ENCODE data around the gene SARDH. TPM values are rescaled to one million over a fixed set of nuclear protein-coding genes. Genes with fewer than 3 reads are reported as not detected.

Gene SARDH
- polyA plus RNA-seq, 3 donors: not detected

- intact Hi-C loops (cut with micrococcal nuclease): no loop called here
- Histone ChIP-seq H4K20me1 (ENCODE audit: insufficient read depth, low read length) (no peaks in the 10 kb centered on the region), H3K4me1 (ENCODE audit: control insufficient read depth in 1 of 2, insufficient read depth in 2 of 2, low read length in 2 of 2) (no peaks in the 10 kb centered on the region), H3K27me3 (ENCODE audit: control insufficient read depth in 2 of 2, insufficient read depth in 2 of 2, low read length in 2 of 2) (no peaks in the 10 kb centered on the region), H2AFZ (ENCODE audit: insufficient read depth, low read depth, low read length, poor library complexity, severe bottlenecking) (no peak overlapping the region), H3K36me3 (replicated peaks in 1 of 2; ENCODE audit: control insufficient read depth in 1 of 2, insufficient read depth in 2 of 2, low read length in 2 of 2) (no peaks in the 10 kb centered on the region), H3K4me2 (replicated peaks; ENCODE audit: extremely low read depth, low read length, poor library complexity, severe bottlenecking) (no peak overlapping the region), H3K9ac (ENCODE audit: insufficient read depth, low read length, poor library complexity, severe bottlenecking) (no peak overlapping the region), H3K79me2 (ENCODE audit: insufficient read depth, low read length) (no peaks in the 10 kb centered on the region), H3K4me3 (replicated peaks in 1 of 3; ENCODE audit: low read depth in 2 of 3, low read length in 3 of 3) (no peak overlapping the region), H3K27ac (ENCODE audit: low read depth in 1 of 2, low read length in 2 of 2) (no peak overlapping the region), H3K9me3 (replicated peaks in 1 of 2; ENCODE audit: control insufficient read depth in 1 of 2, insufficient read depth in 1 of 2, low read length in 2 of 2) (peaks cover 0 to 11% of the 10 kb centered on the region in 2 donors)
- Mint-ChIP-seq H3K27ac (no peak overlapping the region), H3K36me3 (no peaks in the 10 kb centered on the region), H3K4me3 (no peak overlapping the region), H3K4me1 (no peaks in the 10 kb centered on the region), H3K27me3 (ENCODE audit: low read depth in 3 of 3) (peaks cover 1 to 6% (median 3%) of the 10 kb centered on the region in 3 donors), H3K9me3 (peaks cover 4 to 19% (median 11%) of the 10 kb centered on the region in 7 donors)
- DNase-seq: no peak
- TF ChIP-seq CTCF (IDR thresholded peaks at IDR 0.05): no peak
- 90% methylated on average over 20 of the region's 23 CpGs for WGBS (ENCODE audit: insufficient coverage)
Measured at GRCh38 chr9:133629221-133630110, 108.7 kb downstream of the SARDH start.

GRCh38 chr9:133628766-133629165 is 109.4 kb downstream of the SARDH start:
- 89% methylated on average over 8 of the region's 8 CpGs for WGBS (ENCODE audit: insufficient coverage)
- DNase-seq: no peak
- H3K27ac Mint-ChIP-seq: no peak overlapping the region
- no peak overlapping the region for H3K9ac ChIP-seq (ENCODE audit: insufficient read depth, low read length, poor library complexity, severe bottlenecking)
- H3K4me3 Mint-ChIP-seq: no peak overlapping the region
- H4K20me1 ChIP-seq (ENCODE audit: insufficient read depth, low read length): no peaks in the 10 kb centered on the region
- intact Hi-C loops (cut with micrococcal nuclease): no loop called here
- H3K4me2 ChIP-seq (replicated peaks; ENCODE audit: extremely low read depth, low read length, poor library complexity, severe bottlenecking): no peak overlapping the region
- H3K27ac ChIP-seq (ENCODE audit: low read depth in 1 of 2, low read length in 2 of 2): no peak overlapping the region
- H3K4me3 ChIP-seq (replicated peaks in 1 of 3; ENCODE audit: low read depth in 2 of 3, low read length in 3 of 3): no peak overlapping the region
- H3K4me1 Mint-ChIP-seq: no peaks in the 10 kb centered on the region
- H3K27me3 ChIP-seq (ENCODE audit: control insufficient read depth in 2 of 2, insufficient read depth in 2 of 2, low read length in 2 of 2): no peaks in the 10 kb centered on the region
- no peaks in the 10 kb centered on the region for H3K4me1 ChIP-seq (ENCODE audit: control insufficient read depth in 1 of 2, insufficient read depth in 2 of 2, low read length in 2 of 2)
- H3K79me2 ChIP-seq (ENCODE audit: insufficient read depth, low read length): no peaks in the 10 kb centered on the region
- peaks cover 0 to 11% of the 10 kb centered on the region in 2 donors for H3K9me3 ChIP-seq (replicated peaks in 1 of 2; ENCODE audit: control insufficient read depth in 1 of 2, insufficient read depth in 1 of 2, low read length in 2 of 2)
- TF ChIP-seq CTCF (IDR thresholded peaks at IDR 0.05): no peak
- peaks cover 1 to 4% (median 3%) of the 10 kb centered on the region in 3 donors for H3K27me3 Mint-ChIP-seq (ENCODE audit: low read depth in 3 of 3)
- H3K36me3 Mint-ChIP-seq: no peaks in the 10 kb centered on the region
- no peaks in the 10 kb centered on the region for H3K36me3 ChIP-seq (replicated peaks in 1 of 2; ENCODE audit: control insufficient read depth in 1 of 2, insufficient read depth in 2 of 2, low read length in 2 of 2)
- H3K9me3 Mint-ChIP-seq: peaks cover 4 to 19% (median 12%) of the 10 kb centered on the region in 7 donors
- H2AFZ ChIP-seq (ENCODE audit: insufficient read depth, low read depth, low read length, poor library complexity, severe bottlenecking): no peak overlapping the region
